ENCODE measurements around the gene SYNM.
"Not testable (repeated sequence)": the region's sequence is repeated elsewhere in the genome, so short reads cannot be mapped to it uniquely, and the experiment has no call there.

SYNM gene

GRCh38 chr15:99105514-99106341, 848 bp downstream of the SYNM start:
- no peak for DNase-seq (ENCODE audit: low read depth in 2 of 2)

DNA sequence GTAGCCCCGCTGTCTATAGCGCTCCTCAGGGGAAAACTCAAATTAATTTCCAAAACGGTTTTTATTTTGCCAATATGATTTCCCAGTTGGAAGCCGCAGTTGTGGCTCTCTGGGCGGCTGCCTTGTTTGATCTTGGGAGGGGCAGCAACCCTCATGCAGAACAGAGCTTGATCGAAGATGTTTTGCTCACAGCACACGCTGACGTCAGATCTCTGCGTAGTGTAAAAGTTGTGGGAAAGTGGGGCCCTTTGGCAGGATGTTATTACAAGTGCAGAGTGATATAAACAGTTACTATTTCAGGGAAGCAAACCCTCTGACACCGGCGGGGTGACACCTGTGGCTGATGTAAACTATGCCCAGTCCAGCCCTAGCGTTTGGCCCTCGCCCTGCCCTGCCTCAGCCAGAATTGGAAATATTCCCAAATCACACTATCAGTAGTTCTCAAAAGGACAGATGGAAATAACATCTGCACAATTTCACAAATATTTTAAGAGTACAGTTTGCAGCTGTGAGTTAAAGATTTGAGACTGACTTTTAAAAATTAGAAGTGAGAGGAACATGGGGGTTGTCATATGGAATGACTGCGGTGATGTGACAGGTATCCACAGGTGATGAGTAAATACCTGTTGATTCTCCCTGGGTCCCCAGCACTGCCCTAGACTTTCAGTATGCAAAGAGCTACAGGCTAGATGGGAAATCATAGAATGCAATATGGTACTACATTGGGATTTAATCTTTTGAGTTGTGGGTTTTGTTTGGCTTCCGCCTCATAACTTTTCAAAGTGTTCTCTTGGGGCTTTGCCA, 1.7 kb downstream of the SYNM start:
- DNase-seq (ENCODE audit: low read depth in 2 of 2) = no peak

- DNase-seq (ENCODE audit: low read depth in 2 of 2) = no peak
Measured at GRCh38 chr15:99108993-99109392, 4.1 kb downstream of the SYNM start.

DNA sequence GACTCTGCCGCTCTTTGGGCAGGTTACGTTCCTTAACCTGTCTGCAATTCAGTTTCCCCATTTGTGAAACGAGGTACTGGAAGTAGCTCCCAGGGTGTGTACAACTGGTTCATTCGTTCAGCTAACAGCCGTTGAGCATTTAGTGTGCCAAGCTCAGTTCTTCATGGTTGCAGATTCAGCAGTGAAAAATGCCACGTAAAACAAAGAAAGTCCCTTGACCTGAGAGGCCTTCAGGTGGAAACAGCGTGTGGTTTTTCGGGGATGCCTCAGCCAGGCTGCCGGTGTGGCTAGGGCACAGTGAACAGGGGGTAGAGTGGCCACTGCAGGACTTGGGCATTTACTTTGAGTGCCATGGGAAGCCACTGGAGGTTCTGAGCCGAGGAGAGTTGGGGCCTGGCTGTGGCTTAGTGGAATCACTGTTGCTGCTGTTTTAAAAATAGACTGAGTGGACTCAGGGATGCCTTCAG, 4.7 kb downstream of the SYNM start:
- no peak for DNase-seq (ENCODE audit: low read depth in 2 of 2)

DNA sequence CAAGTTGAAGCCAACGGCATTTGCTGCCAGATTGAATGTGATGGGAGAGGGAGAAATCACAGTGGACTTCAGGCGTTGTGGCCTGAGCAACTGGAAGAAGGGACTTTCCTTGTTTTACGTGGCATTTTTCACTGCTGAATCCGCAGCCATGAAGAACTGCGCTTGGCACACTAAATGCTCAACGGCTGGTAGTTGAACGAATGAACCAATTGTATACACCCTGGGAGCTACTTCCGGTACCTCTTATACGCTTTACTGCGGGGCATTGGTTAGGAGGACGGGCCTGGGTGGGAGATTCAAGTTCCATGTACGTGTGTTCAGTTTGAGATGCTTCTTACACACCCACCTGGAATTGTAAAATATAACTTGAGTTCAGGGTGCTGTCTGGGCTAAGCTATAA, 5.2 kb downstream of the SYNM start:
- no peak for DNase-seq (ENCODE audit: low read depth in 2 of 2)

DNA sequence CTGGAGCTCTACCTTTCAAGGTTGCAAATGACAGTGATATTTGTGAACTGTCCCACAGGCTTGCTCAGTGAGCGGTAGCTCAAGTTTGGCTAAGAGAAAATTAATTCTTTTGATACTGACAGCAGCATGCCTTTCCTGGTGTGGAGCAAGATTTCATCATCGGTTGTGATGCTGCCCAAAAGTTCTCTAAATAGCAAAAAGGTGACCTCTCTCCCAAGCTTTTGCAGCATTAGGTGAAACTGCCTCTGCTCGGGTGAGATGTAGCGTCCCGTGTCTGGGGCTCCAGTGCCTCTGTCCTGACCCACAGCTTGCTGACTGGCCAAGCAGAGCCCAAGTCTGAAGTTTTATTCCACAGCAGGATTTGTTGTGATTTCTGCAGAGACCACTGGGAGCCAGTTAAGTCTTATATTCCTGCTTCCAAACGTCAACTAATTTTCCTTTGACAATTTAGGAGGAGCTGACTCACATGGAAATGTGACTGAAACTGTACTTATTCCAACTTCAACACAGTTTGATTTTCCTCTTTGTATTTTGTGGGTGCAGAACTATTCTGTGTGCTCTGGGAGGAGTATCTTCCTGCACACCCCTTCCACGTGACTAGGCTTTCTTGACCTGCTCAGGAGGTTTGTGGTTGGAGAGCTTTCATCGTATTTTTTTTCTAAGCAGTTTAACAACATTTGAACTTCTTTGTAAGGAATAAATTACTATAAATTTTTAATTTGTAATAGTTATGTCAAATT, 5.9 kb downstream of the SYNM start:
- no peak for DNase-seq (ENCODE audit: low read depth in 2 of 2)

DNA sequence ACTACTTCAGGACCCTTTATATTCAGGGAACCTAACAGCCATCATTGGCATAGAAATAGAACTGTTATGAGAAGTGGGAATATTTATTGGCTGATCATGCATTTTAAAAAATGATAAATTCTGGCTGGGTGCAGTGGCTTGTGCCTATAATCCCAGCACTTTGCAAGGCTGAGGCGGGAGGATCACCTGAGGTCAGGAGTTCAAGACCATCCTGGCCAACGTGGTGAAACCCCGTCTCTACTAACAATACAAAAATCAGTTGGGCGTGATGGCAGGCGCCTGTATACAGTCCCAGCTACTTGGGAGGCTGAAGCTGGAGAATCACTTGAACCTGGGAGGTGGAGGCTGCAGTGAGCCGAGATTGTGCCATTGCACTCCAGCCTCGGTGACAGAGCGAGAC, 6.8 kb downstream of the SYNM start:
- not testable (repeated sequence) for DNase-seq (ENCODE audit: low read depth in 2 of 2)

DNA sequence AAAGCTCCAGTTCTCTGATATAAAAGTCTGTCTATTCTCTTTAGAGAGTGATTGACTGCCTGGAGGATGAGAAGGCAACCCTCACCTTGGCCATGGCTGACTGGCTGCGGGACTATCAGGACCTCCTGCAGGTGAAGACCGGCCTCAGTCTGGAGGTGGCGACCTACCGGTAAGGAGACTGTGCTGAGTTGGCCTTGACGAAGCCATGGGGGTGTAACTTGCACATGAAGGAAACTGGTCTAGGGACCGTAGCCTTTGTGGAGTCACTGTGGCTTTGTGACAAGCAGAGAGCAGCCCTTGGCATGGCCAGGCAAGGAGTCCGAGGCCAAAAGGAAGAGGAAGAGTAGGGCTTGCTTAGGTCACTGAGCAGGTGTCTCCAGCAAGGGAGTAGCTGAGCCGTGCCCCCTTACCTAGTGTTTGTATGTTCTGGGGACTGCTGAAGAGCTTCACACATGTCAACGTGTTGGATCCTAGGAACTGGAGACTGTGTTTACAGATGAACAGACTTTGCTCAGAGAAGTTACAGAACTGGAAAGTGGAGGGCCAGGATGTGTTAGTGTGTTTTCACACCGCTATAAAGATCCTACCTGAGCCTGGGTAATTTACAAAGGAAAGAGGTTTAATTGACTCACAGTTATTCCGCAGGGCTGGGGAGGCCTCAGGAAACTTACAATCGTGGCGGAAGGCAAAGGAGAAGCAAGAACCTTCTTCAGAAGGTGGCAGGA, 8.8 kb downstream of the SYNM start:
- DNase-seq (ENCODE audit: low read depth in 2 of 2) = no peak

DNA sequence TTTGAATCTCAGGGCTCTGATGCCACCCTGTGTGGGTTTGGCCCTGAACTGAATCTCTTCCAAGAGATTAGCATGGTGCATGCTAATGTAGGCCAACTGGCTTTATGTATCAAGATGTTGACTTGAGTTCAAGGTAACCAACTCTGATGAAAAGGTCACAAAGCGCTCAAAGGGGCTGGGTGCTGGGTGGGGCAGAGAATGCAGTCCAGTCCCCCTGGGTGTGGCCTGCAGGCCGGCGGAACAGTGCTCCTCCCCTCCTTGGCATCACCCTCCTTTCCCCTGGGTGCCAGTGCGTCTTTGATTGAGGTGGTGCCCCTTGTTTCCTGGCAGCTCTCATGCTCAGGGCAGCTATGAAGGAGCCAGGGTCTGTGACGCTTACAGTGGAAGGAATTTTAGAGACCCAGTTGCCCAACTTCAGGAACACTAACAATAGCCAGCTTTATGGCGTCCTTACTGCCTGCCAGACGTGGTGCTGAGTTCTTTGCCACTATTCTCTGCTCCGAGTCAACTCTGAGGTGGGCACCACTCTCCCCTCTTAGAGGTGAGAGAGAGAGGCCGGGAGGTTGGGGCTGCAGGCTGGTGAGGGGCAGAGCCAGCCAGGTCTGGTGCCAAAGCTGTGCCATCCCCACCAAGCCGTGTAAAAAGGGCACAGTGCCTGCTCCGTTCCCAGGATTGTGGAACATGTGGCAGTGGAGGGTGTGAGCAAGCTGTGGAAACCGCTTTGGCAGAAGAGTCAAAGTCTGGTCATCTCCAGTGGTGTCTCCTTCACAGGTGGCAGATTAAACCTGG, 9.8 kb downstream of the SYNM start:
- DNase-seq (ENCODE audit: low read depth in 2 of 2) = no peak

DNA sequence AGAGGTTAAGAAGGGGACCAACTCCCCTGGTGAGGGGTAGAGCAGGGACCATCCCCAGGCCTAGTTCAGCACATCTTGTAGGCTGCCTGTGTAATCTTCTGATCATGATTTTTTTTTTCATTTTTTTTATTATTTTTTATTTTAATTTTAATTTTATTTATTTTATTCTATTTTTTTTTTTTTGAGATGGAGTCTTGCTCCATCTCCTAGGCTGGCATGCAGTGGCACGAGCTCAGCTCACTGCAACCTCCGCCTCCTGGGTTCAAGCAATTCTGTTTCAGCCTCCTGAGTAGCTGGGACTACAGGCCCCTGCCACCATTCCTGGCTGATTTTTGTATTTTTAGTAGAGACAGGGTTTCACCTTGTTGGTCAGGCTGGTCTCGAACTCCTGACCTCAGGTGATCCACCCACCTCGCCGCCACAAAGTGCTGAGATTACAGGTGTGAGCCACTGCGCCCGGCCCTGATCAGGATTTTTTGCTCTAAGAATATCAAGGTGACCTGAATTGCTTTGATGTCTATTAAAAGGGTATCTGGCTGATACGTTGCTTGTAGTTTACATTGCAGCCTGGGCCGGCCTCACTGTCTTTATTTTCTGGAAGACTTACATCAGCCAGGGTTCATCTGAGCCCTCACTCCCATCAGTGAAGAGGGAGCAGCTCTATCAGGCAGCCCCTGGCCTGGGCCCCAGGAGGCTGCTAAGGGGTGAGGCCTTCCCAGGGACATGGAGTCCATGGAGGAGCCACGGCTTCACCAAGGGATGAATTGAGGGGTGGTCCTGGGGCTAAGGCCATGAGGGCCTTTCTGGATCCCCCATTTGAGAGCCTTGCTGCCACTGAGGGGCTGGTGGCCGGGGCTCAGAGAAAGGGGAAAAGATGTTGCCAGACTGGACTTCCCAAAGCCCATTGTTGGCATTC, 10.7 kb downstream of the SYNM start:
- DNase-seq (ENCODE audit: low read depth in 2 of 2) = no peak

- DNase-seq (ENCODE audit: low read depth in 2 of 2) = no peak
Measured at GRCh38 chr15:99117111-99117510, 12.2 kb downstream of the SYNM start.

- DNase-seq (ENCODE audit: low read depth in 2 of 2) = no peak
Measured at GRCh38 chr15:99117563-99118257, 12.8 kb downstream of the SYNM start.

GRCh38 chr15:99118258-99118632, 13.4 kb downstream of the SYNM start:
- no peak for DNase-seq (ENCODE audit: low read depth in 2 of 2)

DNA sequence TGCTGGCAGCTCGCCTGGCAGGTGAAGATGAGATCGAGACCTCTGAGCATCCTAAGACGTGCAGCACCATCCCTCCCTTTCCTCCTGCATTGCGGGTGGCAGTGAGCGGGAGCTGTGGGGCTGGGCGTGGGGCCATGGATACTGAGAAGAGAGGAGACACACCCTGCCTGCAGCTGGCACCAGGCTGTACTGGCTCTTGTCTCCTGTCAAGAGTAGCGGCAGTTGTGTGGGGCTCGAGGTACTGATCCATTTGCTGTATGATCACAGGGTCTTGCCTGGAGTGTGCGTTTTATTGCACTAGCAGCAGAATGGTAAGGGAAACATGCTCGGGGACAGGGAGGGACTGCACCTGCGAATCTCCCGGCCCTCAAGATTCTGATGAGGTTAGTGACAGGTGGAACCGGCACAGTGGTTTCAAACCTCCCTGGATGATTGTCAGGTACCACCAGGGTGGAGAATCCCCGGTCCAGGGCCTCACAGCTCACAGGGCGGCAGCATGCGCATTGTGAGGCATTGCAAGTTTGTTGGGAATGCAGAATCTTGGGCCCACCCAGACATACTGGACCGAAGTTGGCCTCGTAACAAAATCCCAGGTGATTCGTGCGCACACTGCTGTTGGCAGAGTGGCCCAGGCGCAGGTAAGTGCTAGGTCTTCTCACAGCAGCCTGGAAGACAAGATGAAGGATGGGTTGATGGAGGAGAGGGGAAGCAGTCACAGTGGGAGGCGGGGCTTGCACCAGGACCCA, 14.1 kb downstream of the SYNM start:
- no peak for DNase-seq (ENCODE audit: low read depth in 2 of 2)

DNA sequence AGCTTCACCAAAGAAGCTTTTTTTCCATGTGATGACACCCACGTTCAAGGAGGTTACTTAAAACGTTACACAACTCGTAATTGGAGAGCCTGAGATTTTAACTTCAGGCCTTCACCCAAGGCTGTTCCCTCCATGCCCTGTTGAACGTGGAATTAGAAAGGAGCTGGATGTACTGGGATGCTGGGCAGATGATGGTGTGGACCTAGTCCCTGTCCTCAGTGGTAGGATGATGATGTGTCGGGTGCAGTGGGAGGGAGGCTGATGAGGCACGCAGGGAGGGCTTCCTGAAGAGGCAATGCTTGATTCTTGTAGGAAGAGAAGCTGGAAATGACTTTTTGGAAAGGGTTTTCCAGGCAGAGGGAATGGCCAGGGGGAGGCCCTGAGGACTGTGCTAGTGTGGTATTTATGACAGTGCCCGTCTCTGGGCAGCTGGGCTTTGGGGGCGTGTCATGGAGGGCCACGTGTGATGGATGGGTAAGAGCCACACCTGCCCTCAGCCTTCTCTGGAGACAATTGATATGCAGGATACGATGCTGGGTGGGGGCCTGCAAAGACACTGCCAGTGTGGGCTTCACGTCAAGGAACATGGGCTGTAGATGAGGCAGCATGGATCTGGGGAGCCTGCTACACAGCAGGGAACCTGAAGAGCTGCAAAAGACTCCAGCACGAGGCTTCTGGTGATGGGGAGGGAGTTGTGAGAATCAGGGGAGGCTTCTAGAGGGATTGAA, 15.3 kb downstream of the SYNM start:
- DNase-seq (ENCODE audit: low read depth in 2 of 2) = no peak

DNA sequence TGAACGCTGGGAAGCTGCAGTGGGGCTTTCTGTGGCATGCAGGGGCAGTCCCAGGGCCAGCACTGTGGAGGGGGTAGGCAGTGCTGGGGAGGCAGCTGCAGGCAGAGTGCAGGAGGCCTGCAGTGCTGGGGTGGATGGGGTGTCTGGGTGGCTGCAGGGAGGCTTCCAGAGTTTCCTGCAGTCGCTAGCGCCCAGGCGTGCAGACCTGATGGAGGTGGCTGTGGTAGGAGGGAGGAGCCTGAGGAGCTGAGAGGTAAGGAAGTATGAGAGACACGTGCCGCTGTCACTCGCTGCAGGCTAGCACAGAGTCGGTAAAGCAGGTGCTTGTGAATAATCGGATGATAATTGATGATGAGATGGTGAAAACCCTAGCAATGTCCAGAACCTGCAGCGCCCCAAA, 16.3 kb downstream of the SYNM start:
- DNase-seq (ENCODE audit: low read depth in 2 of 2) = no peak

DNA sequence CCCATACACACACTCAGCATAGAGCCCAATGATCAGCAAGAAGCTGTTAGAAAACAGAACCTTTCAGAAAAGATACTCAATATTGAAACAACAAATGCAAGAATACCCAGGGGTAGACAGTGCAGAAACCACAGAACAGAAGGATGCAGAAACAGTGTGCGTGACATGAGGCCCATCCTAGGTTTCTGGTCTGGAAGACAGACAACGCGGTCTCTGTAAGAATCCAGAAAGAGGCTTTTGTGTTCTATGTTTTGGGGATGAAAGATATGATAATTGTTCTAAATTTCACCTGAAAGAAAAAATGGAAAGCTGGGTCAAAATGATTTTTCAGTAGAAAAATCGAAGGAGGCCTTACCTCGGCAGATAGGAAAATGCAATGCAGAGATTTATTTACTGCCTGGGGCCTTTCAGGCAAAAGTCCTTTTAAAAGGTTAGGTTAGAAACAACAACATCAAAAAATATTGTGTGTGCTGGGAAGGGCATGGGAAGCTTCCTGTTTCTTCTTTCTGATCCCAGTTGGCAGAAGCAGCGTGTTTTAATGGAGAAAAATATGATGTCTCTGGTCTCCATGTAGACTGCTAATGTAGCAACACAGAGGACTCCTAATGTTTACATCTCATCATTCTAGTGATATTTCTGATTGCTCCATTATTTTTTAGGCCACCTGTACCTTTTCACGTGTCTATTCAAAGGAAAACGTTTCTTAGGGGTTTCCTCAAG, 17.0 kb downstream of the SYNM start:
- DNase-seq (ENCODE audit: low read depth in 2 of 2) = no peak

All from stimulated activated CD4-positive, alpha-beta T cell treated with anti-CD3 and anti-CD28 coated beads, Interleukin-1b, Interleukin-23, amount 100 ng/mL, for 1 hour (primary cell).